GM13976 (cell line): Measurements from ENCODE around the gene PDP2.

Experiments
- DNase-seq: peaks from one replicate; pipeline ENCODE4 v3.0.0; 2012; ENCODE audit warnings: low spot score
- CTCF ChIP-seq: IDR thresholded peaks from 2 replicates; pipeline ENCODE4 v1.5.1; 2012; ENCODE audit warnings: borderline replicate concordance, mild to moderate bottlenecking; ENCODE audit not compliant: insufficient read depth; ENCODE audit errors: extremely low read depth, missing control alignments, control extremely low read depth
- in situ Hi-C: fragments of 300-500 bp; cut with MboI; formaldehyde crosslinking; loops from one replicate; pipeline ENCODE4 v1.12.0; 2022; ENCODE audit warnings: low sequenced_read_pairs, mixed read lengths, inconsistent platforms; ENCODE audit not compliant: unreplicated experiment

PDP2 gene

DNA sequence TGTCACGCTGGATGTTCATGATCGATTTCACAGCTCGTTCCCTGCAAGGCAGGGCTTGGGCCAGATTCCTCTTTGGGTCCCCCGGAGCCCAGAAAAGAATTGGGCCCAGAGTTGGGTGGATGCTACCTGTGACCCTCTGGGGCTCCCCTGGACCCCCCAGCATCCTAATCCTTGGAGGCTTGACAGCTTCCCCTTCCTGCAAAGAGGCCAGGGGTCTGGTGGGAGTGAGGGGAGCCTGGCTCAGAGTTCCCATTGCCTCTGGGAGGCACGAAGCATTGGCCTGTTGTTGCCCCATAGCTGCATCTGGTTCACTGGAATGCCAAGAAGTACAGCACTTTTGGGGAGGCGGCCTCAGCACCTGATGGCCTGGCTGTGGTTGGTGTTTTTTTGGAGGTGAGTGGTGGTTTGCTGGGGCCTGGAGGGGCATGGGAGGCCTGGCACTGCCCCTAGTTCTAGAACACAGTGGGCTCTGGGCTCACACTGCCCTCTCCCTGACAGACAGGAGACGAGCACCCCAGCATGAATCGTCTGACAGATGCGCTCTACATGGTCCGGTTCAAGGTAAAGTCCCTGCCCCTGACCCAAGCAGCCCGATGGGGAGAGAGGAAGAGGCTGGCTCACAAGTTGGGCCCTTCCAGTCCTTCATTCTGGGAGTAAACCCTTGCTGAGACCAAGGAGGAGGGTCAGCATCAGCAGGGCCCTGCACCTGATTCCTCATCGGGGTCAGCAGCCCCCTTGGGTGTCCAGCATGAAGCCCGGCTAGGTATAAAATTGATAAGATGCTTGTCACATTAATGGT is 28.9 kb upstream of the PDP2 start:
- TF ChIP-seq CTCF: no peak
- in situ Hi-C loops: loop anchor here (25.0 kb wide), 1 partner anchor 439 kb away; no protein-coding TSS in a partner anchor
- DNase-seq: peak; percentile 7

- in situ Hi-C loops: loop anchor here (25.0 kb wide), 1 partner anchor 441 kb away; no protein-coding TSS in a partner anchor
- peak; percentile 32 for DNase-seq
- TF ChIP-seq CTCF: no peak
Measured at GRCh38 chr16:66853261-66854139, 26.8 kb upstream of the PDP2 start.

- in situ Hi-C loops: loop anchor here (25.0 kb wide), 1 partner anchor 444 kb away; no protein-coding TSS in a partner anchor
Measured at GRCh38 chr16:66856184-66856730, 24.1 kb upstream of the PDP2 start.

DNA sequence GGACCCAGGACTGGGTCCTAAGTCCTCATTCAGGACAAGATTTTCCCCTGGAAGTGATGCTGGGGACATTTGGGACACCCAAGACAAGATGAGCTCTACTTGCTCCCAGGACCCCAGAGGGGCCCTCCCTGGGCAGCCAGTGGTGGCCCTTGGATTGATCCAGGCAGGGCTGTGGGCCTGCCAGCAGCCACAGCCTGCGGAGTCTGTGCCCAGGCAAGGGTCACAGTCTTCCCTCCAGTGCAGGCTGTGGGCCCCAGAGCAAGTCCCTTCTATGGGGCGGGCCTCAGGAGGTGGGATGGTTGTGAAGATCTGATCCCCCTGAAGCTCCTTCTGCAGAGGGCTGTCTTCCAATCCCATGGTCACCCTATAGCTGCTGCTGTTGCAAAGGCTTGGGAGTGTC is 23.5 kb upstream of the PDP2 start:
- in situ Hi-C loops: loop anchor here (25.0 kb wide), 1 partner anchor 444 kb away; no protein-coding TSS in a partner anchor
- DNase-seq: no peak
- no peak for TF ChIP-seq CTCF

More at GRCh38 chr16:66856184-66856730, 24.1 kb upstream of the PDP2 start:
- DNase-seq: no peak
- no peak for TF ChIP-seq CTCF

- TF ChIP-seq CTCF: no peak
- in situ Hi-C loops: loop anchor here (25.0 kb wide), 1 partner anchor 445 kb away; no protein-coding TSS in a partner anchor
- DNase-seq: no peak
Measured at GRCh38 chr16:66857437-66857836, 22.9 kb upstream of the PDP2 start.

- TF ChIP-seq CTCF: no peak
- in situ Hi-C loops: loop anchor here (25.0 kb wide), 1 partner anchor 447 kb away; no protein-coding TSS in a partner anchor
- no peak for DNase-seq
Measured at GRCh38 chr16:66858740-66859396, 21.4 kb upstream of the PDP2 start.
